AG04449 (cell line): ENCODE measurements around the gene MSI2.

Source experiments
- CTCF ChIA-PET: fragments of 350-600 bp; formaldehyde crosslinking; extraction: SDS; loops from one replicate; lab custom pipeline; 2021; ENCODE audit warnings: antibody characterized with exemption; lab: Yijun Ruan, JAX
- POLR2A ChIA-PET: fragments of 400-600, 350-600 bp; formaldehyde crosslinking; extraction: SDS; loops from one replicate; lab custom pipeline; 2020; ENCODE audit warnings: antibody characterized with exemption, inconsistent platforms; lab: Yijun Ruan, JAX
- DNase-seq: peaks from one replicate; pipeline ENCODE4 v3.0.0-alpha.2; 2010; ENCODE audit warnings: low read depth, low spot score
- H3K4me3 ChIP-seq: 2 replicates; pipeline ENCODE4 v1.5.1; 2011; ENCODE audit warnings: low read depth, mild to moderate bottlenecking, control low read depth, low read length
- TF ChIP-seq, protein P1 (sequence below): IDR thresholded peaks from one replicate; pipeline ENCODE4 v1.5.1; 2011; ENCODE audit warnings: mild to moderate bottlenecking, moderate library complexity, low read length, control low read depth, inconsistent platforms; ENCODE audit not compliant: insufficient read depth; ENCODE audit errors: missing control alignments

MSI2 gene

GRCh38 chr17:57330587-57330986 lies 74.3 kb downstream of the MSI2 start:
- POLR2A ChIA-PET = no interaction called here
- TF ChIP-seq, protein P1, sequence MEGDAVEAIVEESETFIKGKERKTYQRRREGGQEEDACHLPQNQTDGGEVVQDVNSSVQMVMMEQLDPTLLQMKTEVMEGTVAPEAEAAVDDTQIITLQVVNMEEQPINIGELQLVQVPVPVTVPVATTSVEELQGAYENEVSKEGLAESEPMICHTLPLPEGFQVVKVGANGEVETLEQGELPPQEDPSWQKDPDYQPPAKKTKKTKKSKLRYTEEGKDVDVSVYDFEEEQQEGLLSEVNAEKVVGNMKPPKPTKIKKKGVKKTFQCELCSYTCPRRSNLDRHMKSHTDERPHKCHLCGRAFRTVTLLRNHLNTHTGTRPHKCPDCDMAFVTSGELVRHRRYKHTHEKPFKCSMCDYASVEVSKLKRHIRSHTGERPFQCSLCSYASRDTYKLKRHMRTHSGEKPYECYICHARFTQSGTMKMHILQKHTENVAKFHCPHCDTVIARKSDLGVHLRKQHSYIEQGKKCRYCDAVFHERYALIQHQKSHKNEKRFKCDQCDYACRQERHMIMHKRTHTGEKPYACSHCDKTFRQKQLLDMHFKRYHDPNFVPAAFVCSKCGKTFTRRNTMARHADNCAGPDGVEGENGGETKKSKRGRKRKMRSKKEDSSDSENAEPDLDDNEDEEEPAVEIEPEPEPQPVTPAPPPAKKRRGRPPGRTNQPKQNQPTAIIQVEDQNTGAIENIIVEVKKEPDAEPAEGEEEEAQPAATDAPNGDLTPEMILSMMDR = no peak
- H3K4me3 ChIP-seq = no peak overlapping the region
- CTCF ChIA-PET = no interaction called here
- DNase-seq = no peak

GRCh38 chr17:57331423-57331822 lies 75.1 kb downstream of the MSI2 start:
- POLR2A ChIA-PET = no interaction called here
- CTCF ChIA-PET = no interaction called here

DNA sequence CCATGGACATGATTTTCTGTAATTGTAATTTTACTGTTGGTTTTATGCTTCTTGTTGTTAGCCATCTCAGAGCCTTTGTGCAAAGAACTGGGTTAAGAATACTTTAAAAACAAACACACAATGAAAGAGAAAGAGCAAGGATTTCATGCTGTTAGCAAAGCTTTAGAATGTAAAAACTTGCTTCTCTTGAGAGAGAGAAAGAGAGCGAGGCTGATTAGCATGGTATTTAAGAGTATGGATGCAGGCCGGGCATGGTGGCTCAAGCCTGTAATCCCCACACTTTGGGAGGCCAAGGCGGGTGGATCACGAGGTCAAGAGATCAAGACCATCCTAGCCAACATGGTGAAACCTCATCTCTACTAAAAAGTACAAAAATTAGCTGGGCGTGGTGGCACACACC lies 76.2 kb downstream of the MSI2 start:
- POLR2A ChIA-PET = no interaction called here
- H3K4me3 ChIP-seq = no peak overlapping the region
- TF ChIP-seq, protein P1 = no peak
- DNase-seq = no peak
- CTCF ChIA-PET = interaction anchor here (1.0 kb wide), 1 partner anchor 89 kb away, joined by 3 read pairs; no protein-coding TSS in a partner anchor

More at GRCh38 chr17:57331423-57331822, 75.1 kb downstream of the MSI2 start:
- no peak overlapping the region for H3K4me3 ChIP-seq
- DNase-seq = no peak
- TF ChIP-seq, protein P1 = no peak

GRCh38 chr17:57335195-57335792 lies 79.0 kb downstream of the MSI2 start:
- TF ChIP-seq, protein P1 = no peak
- no peak for DNase-seq
- H3K4me3 ChIP-seq = no peak overlapping the region
- POLR2A ChIA-PET = no interaction called here
- CTCF ChIA-PET = no interaction called here

GRCh38 chr17:57337390-57337789 lies 81.1 kb downstream of the MSI2 start:
- DNase-seq = no peak
- no peak overlapping the region for H3K4me3 ChIP-seq
- POLR2A ChIA-PET = no interaction called here
- CTCF ChIA-PET = no interaction called here
- TF ChIP-seq, protein P1 = no peak

GRCh38 chr17:57338257-57338914 lies 82.1 kb downstream of the MSI2 start:
- TF ChIP-seq, protein P1 = no peak
- no peak overlapping the region for H3K4me3 ChIP-seq
- CTCF ChIA-PET = no interaction called here
- DNase-seq = no peak
- POLR2A ChIA-PET = interaction anchor here (0.6 kb wide), 1 partner anchor 81 kb away, joined by 4 read pairs; no protein-coding TSS in a partner anchor
